Hematopoietic multipotent progenitor cell treated with erythropoietin and hydrocortisone succinate and interleukin-3 and kit ligand, for 6 days (in vitro differentiated cells): Measurements from ENCODE around the gene DRC7.

Source experiments
- DNase-seq: peaks from one replicate; pipeline ENCODE4 v3.0.0-alpha.2; 2015

Gene DRC7

GRCh38 chr16:57752581-57753447 lies 58.2 kb downstream of the DRC7 start:
- no peak for DNase-seq

- no peak for DNase-seq
Observed at GRCh38 chr16:57753448-57754353, 59.1 kb downstream of the DRC7 start.

GRCh38 chr16:57754354-57755060 lies 59.9 kb downstream of the DRC7 start:
- DNase-seq: no peak

- DNase-seq: no peak
Observed at GRCh38 chr16:57755061-57755684, 60.6 kb downstream of the DRC7 start.

- DNase-seq: no peak
Observed at GRCh38 chr16:57755726-57756423, 61.3 kb downstream of the DRC7 start.

- DNase-seq: no peak
Observed at GRCh38 chr16:57756424-57757325, 62.1 kb downstream of the DRC7 start.

GRCh38 chr16:57757326-57757786 lies 62.8 kb downstream of the DRC7 start:
- DNase-seq: peak; percentile 91

- DNase-seq: no peak
Observed at GRCh38 chr16:57757883-57758282, 63.3 kb downstream of the DRC7 start.

- DNase-seq: no peak
Observed at GRCh38 chr16:57758331-57759117, 63.9 kb downstream of the DRC7 start.

GRCh38 chr16:57759131-57759530 lies 64.5 kb downstream of the DRC7 start:
- DNase-seq: no peak

- no peak for DNase-seq
Observed at GRCh38 chr16:57759541-57760356, 65.1 kb downstream of the DRC7 start.

- DNase-seq: no peak
Observed at GRCh38 chr16:57760357-57761160, 66.0 kb downstream of the DRC7 start.

- DNase-seq: no peak
Observed at GRCh38 chr16:57761301-57761700, 66.7 kb downstream of the DRC7 start.

- DNase-seq: no peak
Observed at GRCh38 chr16:57761957-57762356, 67.4 kb downstream of the DRC7 start.

GRCh38 chr16:57762365-57763040 lies 67.9 kb downstream of the DRC7 start:
- DNase-seq: no peak

- no peak for DNase-seq
Observed at GRCh38 chr16:57763285-57764005, 68.8 kb downstream of the DRC7 start.

GRCh38 chr16:57764006-57764340 lies 69.4 kb downstream of the DRC7 start:
- DNase-seq: no peak
